Lower lobe of right lung (tissue), 2 donors: ENCODE results near the gene CARHSP1. TPM values are rescaled to one million over a fixed set of nuclear protein-coding genes. Genes with fewer than 3 reads are reported as not detected.

Experiments used
- ATAC-seq, 2 donors: fragments of 200-7000 bp; cut with Tn5 transposase; one replicate each; pipeline ENCODE4 v1.9.1; 2020 to 2022; ENCODE audit warnings: mild to moderate bottlenecking in 2 of 2, moderate library complexity in 2 of 2
- DNase-seq: peaks from one replicate; pipeline ENCODE4 v3.0.0-alpha.2; 2020
- H3K27ac ChIP-seq: fragments of 200-600 bp; one replicate; pipeline ENCODE4 v1.8.0; 2022
- H3K27me3 ChIP-seq: fragments of 200-600 bp; one replicate; pipeline ENCODE4 v1.8.0; 2022; ENCODE audit warnings: low read depth
- H3K36me3 ChIP-seq: fragments of 200-600 bp; one replicate; pipeline ENCODE4 v1.8.0; 2022; ENCODE audit warnings: mild to moderate bottlenecking
- H3K4me1 ChIP-seq: fragments of 200-600 bp; one replicate; pipeline ENCODE4 v1.8.0; 2022
- H3K4me3 ChIP-seq: fragments of 200-600 bp; one replicate; pipeline ENCODE4 v1.8.0; 2022; ENCODE audit warnings: mild to moderate bottlenecking
- H3K9me3 ChIP-seq: fragments of 200-600 bp; one replicate; pipeline ENCODE4 v1.8.0; 2022
- intact Hi-C: fragments of 100-400 bp; cut with DNase I; formaldehyde crosslinking; loops from one replicate; pipeline ENCODE4 v1.11.0; 2022
- total RNA-seq: library from RNA; stranded (reverse); fragmentation: NEBNext Ultra II Directional; extraction: Animal tissue kit (Norgen Biotek cat#: 25700); gene quantifications from one replicate; pipeline ENCODE4 v1.2.1, GENCODE V29; 2021
- TF ChIP-seq, protein P1 (sequence below): fragments of 200-600 bp; IDR thresholded peaks from one replicate; pipeline ENCODE4 v1.8.0; 2022; ENCODE audit warnings: antibody characterized with exemption, mild to moderate bottlenecking
- donor health status: DM: no; HTN: yes; CAD: no; lungs with severe emphysema.

Gene CARHSP1
- total RNA-seq, 1 donor from 2014 or later: 89.0 TPM

GRCh38 chr16:8818504-8819270 lies 50.1 kb downstream of the CARHSP1 start:
- DNase-seq (no peak), ATAC-seq (peak; percentile 18 to 53)
- H3K4me3 ChIP-seq: no peak overlapping the region
- no peak overlapping the region for H3K27ac ChIP-seq
- no peaks in the 10 kb centered on the region for H3K4me1 ChIP-seq
- intact Hi-C loops: no loop called here
- H3K9me3 ChIP-seq: no peaks in the 10 kb centered on the region
- TF ChIP-seq, protein P1, sequence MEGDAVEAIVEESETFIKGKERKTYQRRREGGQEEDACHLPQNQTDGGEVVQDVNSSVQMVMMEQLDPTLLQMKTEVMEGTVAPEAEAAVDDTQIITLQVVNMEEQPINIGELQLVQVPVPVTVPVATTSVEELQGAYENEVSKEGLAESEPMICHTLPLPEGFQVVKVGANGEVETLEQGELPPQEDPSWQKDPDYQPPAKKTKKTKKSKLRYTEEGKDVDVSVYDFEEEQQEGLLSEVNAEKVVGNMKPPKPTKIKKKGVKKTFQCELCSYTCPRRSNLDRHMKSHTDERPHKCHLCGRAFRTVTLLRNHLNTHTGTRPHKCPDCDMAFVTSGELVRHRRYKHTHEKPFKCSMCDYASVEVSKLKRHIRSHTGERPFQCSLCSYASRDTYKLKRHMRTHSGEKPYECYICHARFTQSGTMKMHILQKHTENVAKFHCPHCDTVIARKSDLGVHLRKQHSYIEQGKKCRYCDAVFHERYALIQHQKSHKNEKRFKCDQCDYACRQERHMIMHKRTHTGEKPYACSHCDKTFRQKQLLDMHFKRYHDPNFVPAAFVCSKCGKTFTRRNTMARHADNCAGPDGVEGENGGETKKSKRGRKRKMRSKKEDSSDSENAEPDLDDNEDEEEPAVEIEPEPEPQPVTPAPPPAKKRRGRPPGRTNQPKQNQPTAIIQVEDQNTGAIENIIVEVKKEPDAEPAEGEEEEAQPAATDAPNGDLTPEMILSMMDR: no peak
- peaks cover 69% of the 10 kb centered on the region for H3K36me3 ChIP-seq
- no peaks in the 10 kb centered on the region for H3K27me3 ChIP-seq

- ATAC-seq: no peak
Observed at GRCh38 chr16:8816967-8817655, 51.7 kb downstream of the CARHSP1 start.

GRCh38 chr16:8814095-8814806 lies 54.6 kb downstream of the CARHSP1 start:
- TF ChIP-seq, protein P1: no peak
- no peaks in the 10 kb centered on the region for H3K4me1 ChIP-seq
- H3K4me3 ChIP-seq: no peak overlapping the region
- ATAC-seq (no peak), DNase-seq (no peak)
- H3K27me3 ChIP-seq: no peaks in the 10 kb centered on the region
- intact Hi-C loops: no loop called here
- peaks cover 96% of the 10 kb centered on the region for H3K36me3 ChIP-seq
- no peak overlapping the region for H3K27ac ChIP-seq
- H3K9me3 ChIP-seq: no peaks in the 10 kb centered on the region

More at GRCh38 chr16:8816967-8817655, 51.7 kb downstream of the CARHSP1 start:
- H3K4me3 ChIP-seq: no peak overlapping the region
- no peak overlapping the region for H3K27ac ChIP-seq
- no peaks in the 10 kb centered on the region for H3K27me3 ChIP-seq
- H3K4me1 ChIP-seq: no peaks in the 10 kb centered on the region
- DNase-seq: no peak
- intact Hi-C loops: no loop called here
- TF ChIP-seq, protein P1: no peak
- H3K9me3 ChIP-seq: no peaks in the 10 kb centered on the region
- H3K36me3 ChIP-seq: peaks cover 84% of the 10 kb centered on the region

GRCh38 chr16:8812162-8812843 lies 56.5 kb downstream of the CARHSP1 start:
- Histone ChIP-seq H3K4me3 (no peak overlapping the region), H3K9me3 (no peaks in the 10 kb centered on the region), H3K27ac (no peak overlapping the region), H3K27me3 (no peaks in the 10 kb centered on the region), H3K4me1 (no peaks in the 10 kb centered on the region), H3K36me3 (peaks cover 96% of the 10 kb centered on the region)
- no peak for DNase-seq
- intact Hi-C loops: no loop called here
- TF ChIP-seq, protein P1: no peak
- ATAC-seq: no peak
